Keratinocyte (primary cell): ENCODE results near the gene ETV4.

ENCODE experiments used
- CTCF ChIP-seq, 3 experiments: IDR thresholded peaks in 1 of 3; conservative IDR thresholded peaks in 1 of 3; optimal IDR thresholded peaks in 1 of 3; 2 replicates in 2 of 3; 3 replicates in 1 of 3; pipeline versions ENCODE3 to v1.5.1; 2011; ENCODE audit warnings: low read length in 3 of 3, mild to moderate bottlenecking in 3 of 3, moderate library complexity in 2 of 3, control low read depth in 1 of 3, inconsistent platforms in 1 of 3; ENCODE audit not compliant: insufficient read depth in 2 of 3; ENCODE audit errors: extremely low read depth in 1 of 3
- EZH2 ChIP-seq: IDR thresholded peaks from one replicate; pipeline ENCODE4 v1.6.1; 2012; ENCODE audit warnings: inconsistent platforms, mild to moderate bottlenecking, low read length, moderate library complexity

GRCh38 chr17:43524945-43525575, 21.1 kb downstream of the ETV4 start:
- TF ChIP-seq CTCF (optimal IDR thresholded peaks at IDR 0.05 in 1 of 3, IDR thresholded peaks at IDR 0.05 in 1 of 3, conservative IDR thresholded peaks at IDR 0.05 in 1 of 3; ENCODE audit: extremely low read depth in 1 of 3, insufficient read depth in 2 of 3, low read length in 3 of 3) (no peak), EZH2 (no peak)
